IMR-90 (cell line): ENCODE measurements around the gene ZNF155. TPM values are rescaled to one million over a fixed set of nuclear protein-coding genes. Genes with fewer than 3 reads are reported as not detected.

Experiments
- ATAC-seq: fragments of 200-7000 bp; cut with Tn5 transposase; 2 replicates; pipeline ENCODE4 v1.9.1; 2020; ENCODE audit warnings: low read depth, mild to moderate bottlenecking, moderate library complexity
- BruUV-seq: library from RNA; stranded (reverse); fragments of 400-500 nt; replicated peaks from 2 replicates; lab custom pipeline; 2021; lab: Mats Ljungman, UMichigan
- CTCF ChIA-PET: fragments of 300-600 bp; formaldehyde crosslinking; extraction: SDS; loops from one replicate; lab custom pipeline; 2021; ENCODE audit warnings: antibody characterized with exemption; lab: Yijun Ruan, JAX
- POLR2A ChIA-PET: fragments of 300-600 bp; sonication (Branson Sonifier 250); formaldehyde crosslinking; loops from one replicate; lab custom pipeline; 2022; ENCODE audit warnings: antibody characterized with exemption; ENCODE audit not compliant: unreplicated experiment; lab: Charles Lee
- DNase-seq: peaks from one replicate; pipeline ENCODE4 v3.0.0; 2013
- H2AFZ ChIP-seq: replicated peaks from 2 replicates; pipeline ENCODE3; 2013; ENCODE audit warnings: low read length, mild to moderate bottlenecking; ENCODE audit not compliant: poor library complexity
- H2AK5ac ChIP-seq: 2 replicates; pipeline ENCODE4 v1.6.1; 2013; ENCODE audit warnings: low read depth, low read length, inconsistent platforms
- H2AK9ac ChIP-seq: replicated peaks from 2 replicates; pipeline ENCODE3; 2013; ENCODE audit warnings: mild to moderate bottlenecking, low read depth, low read length, moderate library complexity; ENCODE audit not compliant: poor library complexity
- H2BK120ac ChIP-seq: 2 replicates; pipeline ENCODE4 v1.6.1; 2013; ENCODE audit warnings: low read depth, low read length, inconsistent platforms
- H2BK15ac ChIP-seq: 3 replicates; pipeline ENCODE4 v1.6.1; 2013; ENCODE audit warnings: low read depth, low read length, inconsistent platforms
- H2BK20ac ChIP-seq: 2 replicates; pipeline ENCODE4 v1.6.1; 2013; ENCODE audit warnings: low read depth, mild to moderate bottlenecking, inconsistent platforms, low read length, moderate library complexity
- H2BK5ac ChIP-seq: 2 replicates; pipeline ENCODE4 v1.6.1; 2013; ENCODE audit warnings: mild to moderate bottlenecking, low read depth, low read length, inconsistent platforms; ENCODE audit not compliant: poor library complexity, severe bottlenecking
- H3K14ac ChIP-seq: replicated peaks from 2 replicates; pipeline ENCODE4 v1.6.1; 2013; ENCODE audit warnings: low read depth, low read length, inconsistent platforms
- H3K18ac ChIP-seq: 2 replicates; pipeline ENCODE4 v1.6.1; 2013; ENCODE audit warnings: low read depth, low read length, control low read depth
- H3K23ac ChIP-seq: 2 replicates; pipeline ENCODE4 v1.6.1; 2013; ENCODE audit warnings: low read depth, low read length, inconsistent platforms
- H3K27ac ChIP-seq: 2 replicates; pipeline ENCODE4 v1.5.1; 2013; ENCODE audit warnings: mild to moderate bottlenecking, control low read depth, low read length; ENCODE audit not compliant: insufficient read depth
- H3K27me3 ChIP-seq: 2 replicates; pipeline ENCODE4 v1.6.1; 2013; ENCODE audit warnings: low read length; ENCODE audit not compliant: control insufficient read depth, insufficient read depth
- H3K36me3 ChIP-seq: 2 replicates; pipeline ENCODE4 v1.6.1; 2013; ENCODE audit warnings: low read length, mixed read lengths; ENCODE audit not compliant: control insufficient read depth, insufficient read depth
- H3K4ac ChIP-seq: 2 replicates; pipeline ENCODE4 v1.6.1; 2013; ENCODE audit warnings: low read depth, low read length, inconsistent platforms
- H3K4me1 ChIP-seq: 2 replicates; pipeline ENCODE4 v1.6.1; 2013; ENCODE audit warnings: low read length, mixed read lengths; ENCODE audit not compliant: control insufficient read depth, insufficient read depth
- H3K4me2 ChIP-seq: 2 replicates; pipeline ENCODE4 v1.6.1; 2013; ENCODE audit warnings: low read depth, mild to moderate bottlenecking, control low read depth, low read length, moderate library complexity
- H3K4me3 ChIP-seq: 2 replicates; pipeline ENCODE4 v1.5.1; 2013; ENCODE audit warnings: low read depth, mild to moderate bottlenecking, control low read depth, low read length, moderate library complexity; ENCODE audit not compliant: insufficient read depth
- H3K56ac ChIP-seq: 2 replicates; pipeline ENCODE4 v1.6.1; 2013; ENCODE audit warnings: low read length, inconsistent platforms; ENCODE audit not compliant: insufficient read depth; ENCODE audit errors: extremely low read depth
- H3K79me1 ChIP-seq, 2 experiments: 2 replicates each; pipeline ENCODE4 v1.6.1; 2013; ENCODE audit warnings: low read length in 2 of 2, inconsistent platforms in 1 of 2, low read depth in 1 of 2
- H3K9ac ChIP-seq: 2 replicates; pipeline ENCODE4 v1.6.1; 2013; ENCODE audit warnings: low read depth, low read length, control low read depth
- H3K9me1 ChIP-seq: 2 replicates; pipeline ENCODE4 v1.6.1; 2013; ENCODE audit warnings: low read length, inconsistent platforms; ENCODE audit not compliant: insufficient read depth
- H3K9me3 ChIP-seq: 2 replicates; pipeline ENCODE4 v1.6.1; 2013; ENCODE audit warnings: low read length; ENCODE audit not compliant: control insufficient read depth, insufficient read depth
- H4K20me1 ChIP-seq: 2 replicates; pipeline ENCODE4 v1.6.1; 2013; ENCODE audit warnings: low read length, inconsistent platforms; ENCODE audit not compliant: insufficient read depth
- H4K5ac ChIP-seq: 2 replicates; pipeline ENCODE4 v1.6.1; 2013; ENCODE audit warnings: mild to moderate bottlenecking, low read depth, low read length, control low read depth
- H4K8ac ChIP-seq, 2 experiments: 2 replicates each; pipeline ENCODE4 v1.6.1; 2013; ENCODE audit warnings: low read depth in 2 of 2, low read length in 2 of 2, control low read depth in 1 of 2, inconsistent platforms in 1 of 2
- H4K91ac ChIP-seq: 2 replicates; pipeline ENCODE4 v1.6.1; 2013; ENCODE audit warnings: low read depth, low read length, inconsistent platforms; ENCODE audit not compliant: insufficient read depth
- BHLHE40 ChIP-seq: fragments of 150-350 bp; IDR thresholded peaks from 2 replicates; pipeline ENCODE4 v1.6.1; 2016; ENCODE audit warnings: mild to moderate bottlenecking, low read depth, low read length
- CHD1 ChIP-seq: IDR thresholded peaks from 2 replicates; pipeline ENCODE4 v1.6.1; 2012; ENCODE audit warnings: low read depth, low read length, improper control_type of control experiment
- FOS ChIP-seq: fragments of 150-350 bp; IDR thresholded peaks from 2 replicates; pipeline ENCODE4 v1.6.1; 2016; ENCODE audit warnings: low read depth, low read length
- MAFK ChIP-seq: IDR thresholded peaks from 2 replicates; pipeline ENCODE4 v1.6.1; 2012; ENCODE audit warnings: low read depth, low read length, improper control_type of control experiment
- MAZ ChIP-seq: IDR thresholded peaks from 2 replicates; pipeline ENCODE4 v1.6.1; 2012; ENCODE audit warnings: low read depth, mild to moderate bottlenecking, low read length, improper control_type of control experiment, moderate library complexity, borderline replicate concordance
- MXI1 ChIP-seq: IDR thresholded peaks from 2 replicates; pipeline ENCODE4 v1.6.1; 2012; ENCODE audit warnings: low read depth, mild to moderate bottlenecking, low read length, moderate library complexity, borderline replicate concordance
- NFE2L2 ChIP-seq: fragments of 150-350 bp; IDR thresholded peaks from 2 replicates; pipeline ENCODE4 v1.6.1; 2016; ENCODE audit warnings: low read depth, mild to moderate bottlenecking, low read length
- POLR2A ChIP-seq: IDR thresholded peaks from 2 replicates; pipeline ENCODE4 v1.6.1; 2012; ENCODE audit warnings: mild to moderate bottlenecking, low read depth, low read length
- RAD21 ChIP-seq: IDR thresholded peaks from 2 replicates; pipeline ENCODE4 v1.6.1; 2012; ENCODE audit warnings: low read length, improper control_type of control experiment
- RCOR1 ChIP-seq: IDR thresholded peaks from 2 replicates; pipeline ENCODE4 v1.6.1; 2012; ENCODE audit warnings: mild to moderate bottlenecking, low read length, improper control_type of control experiment; ENCODE audit not compliant: insufficient replicate concordance
- RFX5 ChIP-seq: IDR thresholded peaks from 2 replicates; pipeline ENCODE4 v1.8.0; 2012; ENCODE audit warnings: low read depth, mild to moderate bottlenecking, low read length, moderate library complexity
- SMC3 ChIP-seq: fragments of 150-350 bp; IDR thresholded peaks from 2 replicates; pipeline ENCODE4 v1.6.1; 2016; ENCODE audit warnings: low read depth, mild to moderate bottlenecking, antibody characterized with exemption, low read length, moderate library complexity
- USF2 ChIP-seq: fragments of 150-350 bp; IDR thresholded peaks from 2 replicates; pipeline ENCODE4 v1.6.1; 2017; ENCODE audit warnings: mild to moderate bottlenecking, antibody characterized with exemption, low read length, low read depth
- WGBS, 2 experiments: methylation state at CpG; one replicate each; pipeline versions ENCODE4 v1.1.5 to v1.1.7; 2013; ENCODE audit warnings: missing lambda C conversion rate in 2 of 2; ENCODE audit not compliant: insufficient read length in 1 of 2; ENCODE audit errors: extremely low coverage in 2 of 2; 5-methylcytosine and 5-hydroxymethylcytosine counted together
- dilution Hi-C: fragments of 300-500 bp; cut with HindIII; formaldehyde crosslinking; loops from one replicate; pipeline ENCODE4 v1.14.3; 2018; ENCODE audit warnings: low sequenced_read_pairs; ENCODE audit not compliant: unreplicated experiment
- in situ Hi-C: fragments of 300-500 bp; cut with MboI; formaldehyde crosslinking; loops from 3 replicates; pipeline ENCODE4 v1.14.3; 2019; ENCODE audit warnings: low sequenced_read_pairs, inconsistent platforms, mixed read lengths
- intact Hi-C: fragments of 100-400 bp; cut with micrococcal nuclease; formaldehyde crosslinking; loops from 2 replicates; pipeline ENCODE4 v1.10.0; 2022
- polyA plus RNA-seq, 3 experiments: library from polyadenylated mRNA; depleted of rRNA; stranded (reverse); fragments of >200 nt; gene quantifications; 2 replicates each; pipeline ENCODE4 v1.2.3, GENCODE V29; 2012; ENCODE audit warnings: low replicate concordance in 1 of 3
- total RNA-seq: library from RNA; depleted of rRNA; stranded (reverse); fragments of >200 nt; gene quantifications from 2 replicates; pipeline ENCODE4 v1.2.3, GENCODE V29; 2012
- TF ChIP-seq, protein P1 (sequence below): fragments of 150-350 bp; IDR thresholded peaks from 2 replicates; pipeline ENCODE4 v1.6.1; 2016; ENCODE audit warnings: low read depth, mild to moderate bottlenecking, low read length, moderate library complexity, borderline replicate concordance

ZNF155 gene
- total and polyA plus RNA-seq, 2 of the 4 experiments (the other 2 are of a cell fraction): 3.5 to 9.0 TPM

DNA sequence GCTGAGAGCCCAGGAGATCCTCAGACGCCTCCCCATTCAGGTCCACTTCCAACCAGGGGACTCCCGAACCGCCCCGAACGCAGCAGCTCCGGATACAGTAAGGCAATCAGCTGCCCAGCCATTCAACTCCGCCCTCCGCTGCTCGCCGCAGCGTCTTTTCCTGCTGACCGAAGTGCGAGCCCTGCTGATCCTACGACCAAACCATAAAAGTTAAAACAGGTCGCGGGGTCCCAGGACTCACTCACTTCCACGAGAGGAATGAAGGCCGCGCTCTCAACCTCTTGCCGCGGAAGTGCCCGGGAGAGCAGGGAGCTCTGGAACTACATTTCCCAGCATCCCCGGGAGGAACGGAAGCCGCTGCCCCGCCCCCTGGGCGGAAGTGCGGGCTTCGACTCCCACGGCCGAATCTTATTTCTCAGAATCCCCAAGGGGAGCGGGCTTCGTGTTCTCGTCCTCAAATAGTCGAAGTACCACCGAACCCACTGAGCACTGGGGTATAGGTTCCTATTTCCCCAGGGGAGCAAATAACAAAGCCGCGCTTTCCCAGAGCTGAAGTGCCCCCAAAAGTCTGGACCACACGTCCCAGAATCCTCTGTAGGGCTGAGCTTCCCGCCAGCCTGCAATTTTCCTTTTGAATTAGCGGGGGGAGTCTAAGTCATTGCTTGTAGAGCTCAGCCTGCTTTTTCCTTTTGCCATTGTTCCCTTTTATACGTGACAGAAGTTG, 48.8 kb upstream of the ZNF155 start, which contains the start of gene ZNF45:
ZNF45 (minus strand) TSS at position 298 of the 724 bp plus-strand sequence. CDS start 13,097 bp downstream, outside the sequence.
- Histone ChIP-seq H3K27me3 (no peaks in the 10 kb centered on the region), H3K4ac (peak within 1 kb of the TSS; percentile 79), H3K4me3 (peak within 1 kb of the TSS; percentile 59), H3K14ac (peak within 1 kb of the TSS; percentile 90), H2BK20ac (no peak within 1 kb of the TSS), H2BK15ac (peak within 1 kb of the TSS; percentile 83; the same call in 1 of the 3 replicates), H2AK5ac (peak within 1 kb of the TSS; percentile 44), H3K27ac (peak within 1 kb of the TSS; percentile 85), H3K18ac (peak within 1 kb of the TSS; percentile 68), H4K8ac (peak within 1 kb of the TSS; percentile 95 to 98), H3K36me3 (peaks cover 3% of the 10 kb centered on the region), H3K9me3 (no peaks in the 10 kb centered on the region), H3K79me1 (peaks cover 11 to 13% of the 10 kb centered on the region in 2 experiments; a peak in 3 of 4 replicates), H3K4me1 (no peaks in the 10 kb centered on the region), H2BK120ac (peak within 1 kb of the TSS; percentile 63; the same call in 1 of the 2 replicates), H3K9ac (peak within 1 kb of the TSS; percentile 88), H3K4me2 (peak within 1 kb of the TSS; percentile 97), H2AK9ac (peak within 1 kb of the TSS; percentile 47), H3K23ac (peak within 1 kb of the TSS; percentile 67), H4K20me1 (no peaks in the 10 kb centered on the region), H3K56ac (peak within 1 kb of the TSS; percentile 95), H4K91ac (peak within 1 kb of the TSS; percentile 82), H3K9me1 (no peaks in the 10 kb centered on the region), H4K5ac (peak within 1 kb of the TSS; percentile 82), H2BK5ac (peak within 1 kb of the TSS; percentile 59), H2AFZ (peak within 1 kb of the TSS; percentile 97)
- in situ Hi-C loops: no loop called here
- peak; percentile 97 for ATAC-seq
- POLR2A ChIA-PET: interaction anchor here (0.8 kb wide), 1 partner anchor 34 kb away, joined by 3 read pairs; no protein-coding TSS in a partner anchor
- peak; percentile 85 for DNase-seq
- intact Hi-C loops: loop anchor here (1.0 to 10.0 kb wide), 4 partner anchors 16 to 160 kb away; partner anchors contain the start of genes ZNF155, ZNF221, ZNF224 and ZNF230
- peak; percentile 23; the same call in 1 of the 2 replicates for TF ChIP-seq RAD21
- TF ChIP-seq BHLHE40: no peak
- TF ChIP-seq RFX5: no peak
- TF ChIP-seq POLR2A: no peak
- TF ChIP-seq FOS: no peak
- TF ChIP-seq, protein P1, sequence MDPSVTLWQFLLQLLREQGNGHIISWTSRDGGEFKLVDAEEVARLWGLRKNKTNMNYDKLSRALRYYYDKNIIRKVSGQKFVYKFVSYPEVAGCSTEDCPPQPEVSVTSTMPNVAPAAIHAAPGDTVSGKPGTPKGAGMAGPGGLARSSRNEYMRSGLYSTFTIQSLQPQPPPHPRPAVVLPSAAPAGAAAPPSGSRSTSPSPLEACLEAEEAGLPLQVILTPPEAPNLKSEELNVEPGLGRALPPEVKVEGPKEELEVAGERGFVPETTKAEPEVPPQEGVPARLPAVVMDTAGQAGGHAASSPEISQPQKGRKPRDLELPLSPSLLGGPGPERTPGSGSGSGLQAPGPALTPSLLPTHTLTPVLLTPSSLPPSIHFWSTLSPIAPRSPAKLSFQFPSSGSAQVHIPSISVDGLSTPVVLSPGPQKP: no peak
- no peak for TF ChIP-seq RCOR1
- no peak; the same call in 1 of the 2 replicates for TF ChIP-seq MXI1
- no peak for TF ChIP-seq USF2
- TF ChIP-seq CHD1: no peak
- no peak for TF ChIP-seq SMC3
- no peak for TF ChIP-seq MAFK
- peak; percentile 49; the same call in 1 of the 2 replicates for TF ChIP-seq MAZ
- TF ChIP-seq NFE2L2: no peak
- WGBS, 2 experiments: 0% methylated on average over 17 of the region's 42 CpGs; no CpG with 5 or more reads in 1 of the 2 experiments
- dilution Hi-C loops: no loop called here
- CTCF ChIA-PET: interaction anchor here (0.6 to 1.2 kb wide), 2 partner anchors 16 to 1051 kb away, joined by 4 to 7 read pairs; partner anchors contain the start of gene ZNF221
- BruUV-seq: no TSS peak
